Testis (tissue), 3 donors: ENCODE data around the gene ANKRD31. TPM values are rescaled to one million over a fixed set of nuclear protein-coding genes. Genes with fewer than 3 reads are reported as not detected.

Experiments used
- DNase-seq: peaks from one replicate; pipeline ENCODE4 v3.0.0-alpha.2; 2019
- H3K27ac ChIP-seq, 2 donors: fragments of 200-600 bp; sonication (generic); one replicate each; pipeline ENCODE4 v1.5.1; 2019
- H3K27me3 ChIP-seq: fragments of 200-600 bp; sonication (generic); one replicate; pipeline ENCODE4 v1.5.1; 2019
- H3K36me3 ChIP-seq: fragments of 200-600 bp; sonication (generic); one replicate; pipeline ENCODE4 v1.5.1; 2017; ENCODE audit warnings: low read depth; ENCODE audit errors: missing control alignments
- H3K4me1 ChIP-seq: fragments of 200-600 bp; sonication (generic); one replicate; pipeline ENCODE4 v1.5.1; 2019
- H3K4me3 ChIP-seq, 2 donors: fragments of 200-600 bp; sonication (generic); one replicate each; pipeline ENCODE4 v1.5.1; 2017 to 2019
- H3K9me3 ChIP-seq: fragments of 200-600 bp; sonication (generic); one replicate; pipeline ENCODE4 v1.5.1; 2017
- CTCF ChIP-seq, 3 experiments: fragments of 450-650 bp in 2 of 3; fragments of 200-600 bp in 1 of 3; sonication (generic) in 1 of 3; IDR thresholded peaks; one replicate each; pipeline ENCODE4 v1.5.1; 2016 to 2019; ENCODE audit warnings: antibody characterized with exemption in 3 of 3, mild to moderate bottlenecking in 2 of 3, moderate library complexity in 1 of 3
- POLR2A ChIP-seq: fragments of 450-650 bp; IDR thresholded peaks from one replicate; pipeline ENCODE4 v1.6.1; 2017; ENCODE audit warnings: antibody characterized with exemption, mild to moderate bottlenecking, moderate library complexity
- WGBS, 2 donors: methylation state at CpG; one replicate each; pipeline ENCODE4 v1.1.5; 2018; 5-methylcytosine and 5-hydroxymethylcytosine counted together
- intact Hi-C: fragments of 100-400 bp; cut with DNase I; formaldehyde crosslinking; loops from one replicate; pipeline ENCODE4 v1.15.1; 2023; ENCODE audit warnings: low total_unique reads
- polyA plus RNA-seq: library from polyadenylated mRNA; stranded (reverse); fragments of 350-450 nt; fragmentation: Illumina TruSeq; extraction: RNeasy Lipid Tissue Mini Kit (QIAGEN cat#74804); gene quantifications from one replicate; pipeline ENCODE4 v1.2.3, GENCODE V29; 2014; ENCODE audit warnings: low read depth, low replicate concordance; ENCODE audit not compliant: insufficient read depth
- total RNA-seq, 2 donors: library from RNA; depleted of rRNA; stranded (reverse); fragments of >200 nt; gene quantifications; one replicate each; pipeline ENCODE4 v1.2.3, GENCODE V29; 2016

ANKRD31 gene
- total and polyA plus RNA-seq, 3 donors from 2014 or later = 3.7 to 16.9 (median 10.3) TPM

- Histone ChIP-seq H3K4me3 (no peak overlapping the region), H3K36me3 (no peaks in the 10 kb centered on the region), H3K27me3 (no peaks in the 10 kb centered on the region), H3K9me3 (no peaks in the 10 kb centered on the region), H3K27ac (no peak overlapping the region), H3K4me1 (peaks cover 36% of the 10 kb centered on the region)
- intact Hi-C loops = no loop called here
- no peak for DNase-seq
- TF ChIP-seq POLR2A (no peak), CTCF (IDR thresholded peaks at IDR 0.05) (no peak)
Observed at GRCh38 chr5:75047356-75047755, 189.3 kb downstream of the ANKRD31 start.

GRCh38 chr5:75046366-75047142 is 190.1 kb downstream of the ANKRD31 start:
- Histone ChIP-seq H3K4me3 (no peak overlapping the region), H3K4me1 (peaks cover 33% of the 10 kb centered on the region), H3K27me3 (no peaks in the 10 kb centered on the region), H3K27ac (no peak overlapping the region), H3K36me3 (no peaks in the 10 kb centered on the region), H3K9me3 (no peaks in the 10 kb centered on the region)
- no peak for DNase-seq
- TF ChIP-seq CTCF (IDR thresholded peaks at IDR 0.05) = no peak
- no peak for TF ChIP-seq POLR2A
- 56 to 66% methylated on average over 10 of the region's 10 CpGs for WGBS, 2 donors
- intact Hi-C loops = no loop called here

- no peak for DNase-seq
- Histone ChIP-seq H3K36me3 (no peaks in the 10 kb centered on the region), H3K27ac (no peak overlapping the region), H3K9me3 (no peaks in the 10 kb centered on the region), H3K4me1 (peaks cover 23% of the 10 kb centered on the region), H3K27me3 (no peaks in the 10 kb centered on the region), H3K4me3 (no peak overlapping the region)
- TF ChIP-seq CTCF (IDR thresholded peaks at IDR 0.05) (no peak), POLR2A (no peak)
- intact Hi-C loops = no loop called here
- 94 to 100% methylated on average over 2 of the region's 2 CpGs for WGBS, 2 donors
Observed at GRCh38 chr5:75045071-75045470, 191.6 kb downstream of the ANKRD31 start.

GRCh38 chr5:75044406-75044805 is 192.3 kb downstream of the ANKRD31 start:
- 90 to 91% methylated on average over 7 of the region's 7 CpGs for WGBS, 2 donors
- DNase-seq = no peak
- intact Hi-C loops = no loop called here
- Histone ChIP-seq H3K9me3 (no peaks in the 10 kb centered on the region), H3K36me3 (no peaks in the 10 kb centered on the region), H3K27ac (no peak overlapping the region), H3K4me1 (peaks cover 18% of the 10 kb centered on the region), H3K4me3 (no peak overlapping the region), H3K27me3 (no peaks in the 10 kb centered on the region)
- TF ChIP-seq POLR2A (no peak), CTCF (IDR thresholded peaks at IDR 0.05) (no peak)
